Osteocyte (in vitro differentiated cells): ENCODE results near the gene TPRG1L. TPM values are rescaled to one million over a fixed set of nuclear protein-coding genes. Genes with fewer than 3 reads are reported as not detected.

Experiments used
- DNase-seq: peaks from one replicate; pipeline ENCODE4 v3.0.0; 2021; ENCODE audit warnings: mixed read lengths; ENCODE audit not compliant: unreplicated experiment; ENCODE audit errors: extremely low spot score
- H3K27ac Mint-ChIP-seq: one replicate; pipeline ENCODE4 v1.8.0; 2021; ENCODE audit warnings: mild to moderate bottlenecking, mixed read lengths; ENCODE audit not compliant: unreplicated experiment
- H3K27me3 Mint-ChIP-seq: one replicate; pipeline ENCODE4 v1.8.0; 2021; ENCODE audit warnings: mixed read lengths; ENCODE audit not compliant: unreplicated experiment
- H3K36me3 Mint-ChIP-seq: one replicate; pipeline ENCODE4 v1.8.0; 2021; ENCODE audit warnings: mixed read lengths; ENCODE audit not compliant: unreplicated experiment
- H3K4me1 Mint-ChIP-seq: one replicate; pipeline ENCODE4 v1.8.0; 2021; ENCODE audit warnings: mixed read lengths; ENCODE audit not compliant: unreplicated experiment
- H3K4me3 Mint-ChIP-seq: one replicate; pipeline ENCODE4 v1.8.0; 2021; ENCODE audit warnings: mild to moderate bottlenecking, moderate library complexity, mixed read lengths; ENCODE audit not compliant: unreplicated experiment
- H3K9me3 Mint-ChIP-seq: one replicate; pipeline ENCODE4 v1.8.0; 2021; ENCODE audit warnings: mixed read lengths; ENCODE audit not compliant: unreplicated experiment
- total RNA-seq: library from RNA; stranded (reverse); gene quantifications from 2 replicates; pipeline ENCODE4 v1.2.1, GENCODE V29; 2021
- TF ChIP-seq, protein P1 (sequence below): fragments of 200-600 bp; sonication (generic); IDR thresholded peaks from 2 replicates; pipeline ENCODE4 v1.5.0; 2021; ENCODE audit warnings: antibody characterized with exemption, mild to moderate bottlenecking, moderate library complexity

The TPRG1L gene
- total RNA-seq, 1 donor from 2014 or later: 49.1 TPM

DNA sequence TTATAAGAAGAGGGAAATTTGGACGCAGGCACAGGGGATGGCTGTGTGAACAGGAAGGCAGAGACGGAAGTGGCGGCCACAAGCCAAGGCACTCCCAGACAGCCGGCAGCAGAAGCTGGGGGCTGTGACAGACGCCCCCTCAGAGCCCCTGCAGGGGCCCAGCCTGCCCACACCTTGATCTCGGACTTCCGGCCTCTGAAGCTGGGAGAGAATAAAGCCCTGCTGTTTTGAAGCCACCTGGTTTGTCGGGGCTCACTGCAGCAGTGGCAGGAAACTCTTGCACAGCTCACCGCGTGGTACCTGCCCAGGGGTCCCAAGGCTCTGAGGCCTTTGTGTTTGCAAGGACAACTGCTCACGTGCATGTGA, 27.2 kb upstream of the TPRG1L start:
- no peaks in the 10 kb centered on the region for H3K36me3 Mint-ChIP-seq
- no peaks in the 10 kb centered on the region for H3K27me3 Mint-ChIP-seq
- H3K4me1 Mint-ChIP-seq: peaks cover 3% of the 10 kb centered on the region
- TF ChIP-seq, protein P1, sequence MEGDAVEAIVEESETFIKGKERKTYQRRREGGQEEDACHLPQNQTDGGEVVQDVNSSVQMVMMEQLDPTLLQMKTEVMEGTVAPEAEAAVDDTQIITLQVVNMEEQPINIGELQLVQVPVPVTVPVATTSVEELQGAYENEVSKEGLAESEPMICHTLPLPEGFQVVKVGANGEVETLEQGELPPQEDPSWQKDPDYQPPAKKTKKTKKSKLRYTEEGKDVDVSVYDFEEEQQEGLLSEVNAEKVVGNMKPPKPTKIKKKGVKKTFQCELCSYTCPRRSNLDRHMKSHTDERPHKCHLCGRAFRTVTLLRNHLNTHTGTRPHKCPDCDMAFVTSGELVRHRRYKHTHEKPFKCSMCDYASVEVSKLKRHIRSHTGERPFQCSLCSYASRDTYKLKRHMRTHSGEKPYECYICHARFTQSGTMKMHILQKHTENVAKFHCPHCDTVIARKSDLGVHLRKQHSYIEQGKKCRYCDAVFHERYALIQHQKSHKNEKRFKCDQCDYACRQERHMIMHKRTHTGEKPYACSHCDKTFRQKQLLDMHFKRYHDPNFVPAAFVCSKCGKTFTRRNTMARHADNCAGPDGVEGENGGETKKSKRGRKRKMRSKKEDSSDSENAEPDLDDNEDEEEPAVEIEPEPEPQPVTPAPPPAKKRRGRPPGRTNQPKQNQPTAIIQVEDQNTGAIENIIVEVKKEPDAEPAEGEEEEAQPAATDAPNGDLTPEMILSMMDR: no peak
- H3K9me3 Mint-ChIP-seq: no peaks in the 10 kb centered on the region
- H3K27ac Mint-ChIP-seq: no peak overlapping the region
- no peak overlapping the region for H3K4me3 Mint-ChIP-seq
- no peak for DNase-seq

DNA sequence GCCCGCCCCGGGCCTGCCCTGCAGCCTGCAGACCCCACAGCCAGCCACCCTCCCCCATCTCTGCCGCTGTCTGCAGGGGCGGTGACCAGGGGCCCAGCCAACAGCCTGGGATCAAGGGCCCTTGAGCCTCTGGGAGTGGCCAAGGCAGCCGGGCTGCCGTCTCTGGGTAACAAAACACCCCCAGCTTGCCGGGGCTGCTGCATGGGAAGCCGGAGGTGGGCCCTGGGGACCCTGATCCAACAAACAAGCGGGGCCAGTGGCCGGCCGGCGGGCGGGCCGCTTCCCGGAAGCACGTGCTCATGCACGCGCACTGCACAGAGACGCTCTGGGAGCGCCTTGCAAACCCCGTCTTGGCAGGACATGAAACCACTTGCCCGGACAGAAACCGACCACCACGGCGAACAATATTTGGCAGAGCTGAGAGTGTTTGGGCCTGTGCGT, 26.7 kb upstream of the TPRG1L start:
- H3K9me3 Mint-ChIP-seq: no peaks in the 10 kb centered on the region
- no peaks in the 10 kb centered on the region for H3K27me3 Mint-ChIP-seq
- H3K27ac Mint-ChIP-seq: no peak overlapping the region
- H3K36me3 Mint-ChIP-seq: no peaks in the 10 kb centered on the region
- no peak for DNase-seq
- no peak overlapping the region for H3K4me3 Mint-ChIP-seq
- peaks cover 3% of the 10 kb centered on the region for H3K4me1 Mint-ChIP-seq
- TF ChIP-seq, protein P1: no peak

DNA sequence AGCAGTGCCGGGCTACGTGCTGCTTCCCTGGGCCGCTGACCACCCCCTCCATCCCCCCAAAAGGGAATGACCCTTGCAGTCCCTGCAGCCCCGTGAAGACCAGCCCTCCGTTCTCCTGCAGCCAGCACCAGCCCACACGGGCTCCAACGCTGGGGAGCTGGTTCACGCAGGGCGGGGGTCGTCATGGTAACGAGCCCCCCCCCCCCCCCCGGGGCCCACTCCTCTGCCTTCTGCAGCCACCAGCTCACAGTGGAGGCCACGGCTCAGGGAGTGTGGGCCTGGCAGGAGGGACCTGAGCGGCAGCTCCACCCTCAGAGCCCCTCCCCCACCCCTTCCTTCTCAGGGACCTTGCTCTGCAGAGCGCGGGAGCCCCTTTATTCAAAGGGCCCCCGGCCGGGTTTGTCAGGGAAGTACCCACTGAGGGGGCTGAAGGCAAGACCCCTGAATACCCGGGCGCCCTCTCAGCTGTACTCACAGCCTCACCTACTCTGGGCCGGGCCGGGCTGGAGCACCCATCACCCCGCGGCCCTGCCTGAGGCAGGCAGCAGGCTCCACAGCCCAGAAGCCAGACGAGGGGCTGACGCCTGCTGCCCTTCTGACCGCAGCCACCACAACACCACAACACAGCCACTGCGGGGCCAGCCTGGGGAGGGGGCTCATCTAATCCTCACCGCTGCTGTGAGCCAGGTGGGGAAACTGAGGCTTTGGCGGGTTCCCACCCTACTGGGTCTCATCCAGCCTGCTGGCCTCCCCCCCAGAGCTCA, 26.1 kb upstream of the TPRG1L start:
- no peak overlapping the region for H3K27ac Mint-ChIP-seq

DNA sequence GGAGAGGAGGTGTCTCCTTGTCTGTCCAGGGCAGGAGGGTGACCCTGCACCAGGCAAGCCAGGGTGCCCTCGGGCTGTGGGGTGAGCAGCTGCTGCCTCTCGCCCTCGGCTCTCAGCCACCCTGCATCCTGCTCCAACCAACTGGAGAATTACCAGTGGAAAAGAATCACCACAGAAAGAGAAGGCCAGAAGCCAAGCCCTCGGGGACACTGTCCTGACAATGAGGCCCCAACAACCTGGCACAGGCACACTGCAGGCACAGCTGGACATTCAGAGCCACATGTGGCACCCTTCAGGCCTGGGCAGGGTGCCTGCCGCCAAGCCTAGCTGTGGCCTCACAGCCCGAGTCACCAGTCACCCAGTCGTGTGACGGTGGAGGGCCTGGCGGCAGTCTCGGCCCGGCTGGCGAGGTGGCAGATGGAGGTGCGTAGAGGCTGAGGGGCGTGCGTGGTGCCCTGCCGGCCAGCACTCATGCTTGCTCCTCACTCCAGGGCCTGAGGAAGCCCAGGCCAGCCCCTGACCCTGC, 25.5 kb upstream of the TPRG1L start:
- Mint-ChIP-seq H3K4me3 (no peak overlapping the region), H3K36me3 (no peaks in the 10 kb centered on the region), H3K9me3 (no peaks in the 10 kb centered on the region), H3K4me1 (peaks cover 3% of the 10 kb centered on the region), H3K27me3 (no peaks in the 10 kb centered on the region), H3K27ac (no peak overlapping the region)
- DNase-seq: no peak
- TF ChIP-seq, protein P1: no peak

More for the DNA sequence above, 26.1 kb upstream of the TPRG1L start:
- no peak for DNase-seq
- Mint-ChIP-seq H3K4me1 (peaks cover 3% of the 10 kb centered on the region), H3K36me3 (no peaks in the 10 kb centered on the region), H3K27me3 (no peaks in the 10 kb centered on the region), H3K9me3 (no peaks in the 10 kb centered on the region), H3K4me3 (no peak overlapping the region)
- TF ChIP-seq, protein P1: no peak

DNA sequence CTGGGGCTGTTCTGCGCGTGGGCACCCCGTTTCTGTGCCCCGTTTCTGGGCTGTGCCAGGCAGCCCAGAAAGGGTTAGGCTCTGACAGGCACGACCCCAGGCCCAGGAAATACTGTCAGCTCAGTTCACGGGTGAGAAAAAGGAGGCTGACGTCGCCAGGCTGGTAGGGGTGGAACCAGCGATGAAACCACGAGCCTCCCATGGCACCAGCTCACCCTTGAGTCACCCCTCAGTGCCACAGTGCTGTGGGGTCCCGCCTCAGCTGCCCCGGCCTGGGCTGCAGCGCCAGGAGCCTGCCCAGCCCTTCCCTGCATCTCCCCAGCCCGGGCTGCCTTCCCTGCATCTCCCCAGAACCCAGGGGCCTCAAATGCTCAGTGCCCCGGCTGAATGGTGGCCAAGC, 25.0 kb upstream of the TPRG1L start:
- no peaks in the 10 kb centered on the region for H3K27me3 Mint-ChIP-seq
- TF ChIP-seq, protein P1: no peak
- H3K4me1 Mint-ChIP-seq: peaks cover 3% of the 10 kb centered on the region
- H3K9me3 Mint-ChIP-seq: no peaks in the 10 kb centered on the region
- no peaks in the 10 kb centered on the region for H3K36me3 Mint-ChIP-seq
- H3K27ac Mint-ChIP-seq: no peak overlapping the region
- DNase-seq: no peak
- H3K4me3 Mint-ChIP-seq: no peak overlapping the region
